HG03432 (cell line): ENCODE results near the gene ZNF593.

ENCODE experiments used
- ATAC-seq: cut with Tn5 transposase; IDR thresholded peaks from one replicate; pipeline ENCODE4 v1.9.1; 2021; ENCODE audit warnings: mild to moderate bottlenecking, moderate library complexity; ENCODE audit not compliant: unreplicated experiment

ZNF593 gene

DNA sequence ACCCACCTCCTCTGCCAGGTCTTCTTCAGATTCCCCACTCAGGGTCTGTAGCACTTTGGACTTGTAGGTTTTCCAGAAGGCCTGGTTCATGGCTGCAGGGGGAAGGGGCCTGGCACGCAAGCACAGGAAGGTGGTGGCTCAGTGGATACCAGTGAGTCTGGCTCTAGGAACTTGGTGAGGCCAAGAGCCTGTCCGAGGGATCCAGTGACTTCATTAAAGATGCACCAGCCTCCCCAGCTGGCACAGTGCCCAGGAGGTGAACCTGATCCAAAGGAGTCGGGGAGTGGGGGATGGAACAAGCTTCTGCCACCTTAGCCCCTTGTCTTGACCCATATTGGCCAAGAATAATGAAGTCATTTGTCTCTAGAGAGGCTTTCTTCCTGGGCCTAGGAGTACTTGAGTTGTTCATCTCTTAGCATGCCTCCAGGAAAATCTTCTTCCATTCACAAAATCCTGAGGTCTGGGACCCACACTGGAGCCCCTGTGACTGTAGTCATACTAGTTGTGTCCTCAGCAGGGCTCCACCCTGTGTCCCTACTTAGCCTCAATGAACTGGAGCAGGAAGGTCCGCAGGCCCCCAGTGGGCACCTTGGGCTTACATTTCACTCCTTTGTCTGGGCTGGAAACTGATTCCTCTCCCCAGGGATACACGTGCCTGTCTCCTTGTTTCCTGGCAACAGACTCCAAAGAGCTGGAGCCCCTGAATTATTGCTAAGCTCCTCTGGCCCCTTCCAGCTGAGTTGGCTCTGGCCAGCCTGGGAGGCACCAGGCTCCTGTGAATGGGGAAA is 1.1 kb upstream of the ZNF593 start, which contains the start of gene C1orf232:
Gene C1orf232, minus strand, starts transcription at position 554 of the 788 bp plus-strand sequence. Its CDS starts 464 bp downstream, at position 90.
- ATAC-seq, result no peak

DNA sequence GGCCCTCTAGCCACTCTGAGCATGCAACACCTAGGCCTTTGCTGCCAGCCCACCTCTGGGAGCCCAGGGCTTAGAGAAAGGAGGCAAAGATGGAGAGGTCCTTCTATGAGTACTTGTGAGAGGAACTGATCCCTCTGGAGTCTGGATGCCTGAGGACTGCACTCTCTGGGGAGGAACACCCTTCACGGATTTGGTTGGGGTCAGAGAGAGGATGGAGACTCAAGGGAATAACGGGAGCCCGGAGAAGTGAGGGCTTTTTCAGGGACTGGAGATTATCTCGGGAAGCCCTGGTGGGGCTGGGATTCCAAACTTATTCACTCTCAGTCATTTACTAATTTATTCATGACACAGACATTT is 532 bp upstream of the ZNF593 start:
- no peak for ATAC-seq

- ATAC-seq, result no peak
These were observed 739 bp downstream of the ZNF593 start for GRCh38 chr1:26170472-26170821.

GRCh38 chr1:26171084-26172072 is 1.7 kb downstream of the ZNF593 start, which contains the start of gene ZNF593OS:
Gene ZNF593OS, minus strand, starts transcription at chr1:26171832. Its CDS starts 171 bp downstream, at chr1:26171661.
- no peak for ATAC-seq

- no peak for ATAC-seq
These were observed 5.6 kb downstream of the ZNF593 start for GRCh38 chr1:26175346-26175745.

DNA sequence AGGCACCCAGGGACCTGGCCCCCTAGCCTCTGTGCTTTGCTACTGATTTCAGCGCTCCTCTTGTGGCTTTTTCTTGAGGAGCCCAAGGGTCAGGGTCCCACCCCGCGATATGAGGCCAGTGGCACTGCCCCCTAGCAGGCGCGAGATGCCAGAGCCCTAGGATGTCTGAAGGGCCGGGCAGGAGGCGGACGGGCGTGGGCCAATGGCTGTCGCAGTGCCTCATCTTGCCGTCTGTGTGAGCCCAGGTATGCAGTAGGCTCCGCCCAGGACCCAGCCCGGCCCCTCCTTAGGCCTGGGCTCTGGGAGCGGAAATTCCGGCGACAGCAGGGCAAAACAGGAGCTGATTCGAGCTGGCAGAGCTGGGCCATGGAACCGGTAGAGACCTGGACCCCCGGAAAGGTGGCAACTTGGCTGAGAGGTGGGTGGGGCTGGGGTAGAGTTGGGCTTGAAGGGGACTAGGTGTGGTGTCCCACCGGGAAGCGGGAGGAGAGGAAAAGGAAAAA is 7.5 kb downstream of the ZNF593 start, which contains the start of gene CNKSR1:
Gene CNKSR1, plus strand, starts transcription at position 310 of the 503 bp plus-strand sequence. Its CDS starts 57 bp downstream, at position 367.
- no peak for ATAC-seq

- ATAC-seq, result no peak
These were observed 10.3 kb downstream of the ZNF593 start for GRCh38 chr1:26180010-26180506.

DNA sequence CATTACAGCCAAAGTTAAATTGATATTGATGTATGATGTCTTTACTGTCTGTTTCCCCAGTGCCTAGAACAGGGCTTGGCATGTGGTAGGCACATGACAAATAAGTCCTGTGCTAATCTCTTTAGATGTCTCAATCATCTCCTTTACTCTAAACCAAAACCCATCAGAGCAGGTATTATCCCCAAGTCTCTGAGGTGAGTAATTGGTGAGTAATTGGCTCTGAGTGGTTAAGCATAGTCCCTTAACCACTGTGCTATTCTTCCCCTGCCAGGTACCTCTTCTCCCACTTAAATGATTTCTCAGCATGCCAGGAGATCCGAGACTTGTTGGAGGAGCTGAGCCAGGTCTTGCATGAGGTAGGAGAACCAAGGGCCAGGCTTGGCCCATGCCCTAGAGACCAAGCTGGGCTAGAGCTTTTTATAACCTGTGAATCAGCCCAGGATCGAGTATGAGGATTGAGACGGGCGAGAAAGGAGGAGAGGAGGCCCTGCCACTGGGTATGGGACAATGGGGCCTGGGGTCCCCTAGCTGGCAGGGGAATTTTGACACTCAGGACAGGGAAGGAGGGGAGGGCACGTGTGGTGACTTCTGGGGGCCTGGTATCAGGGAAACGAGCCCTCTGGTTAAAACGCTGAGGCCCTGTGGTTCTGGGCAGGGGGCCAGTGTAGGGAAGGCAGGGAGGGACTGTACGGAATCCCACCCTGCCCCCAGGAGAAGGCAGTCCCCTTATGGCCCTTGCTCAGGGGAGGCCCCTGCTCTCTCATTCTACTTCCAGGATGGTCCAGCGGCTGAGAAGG is 12.1 kb downstream of the ZNF593 start:
- no peak for ATAC-seq

GRCh38 chr1:26182383-26182696 is 12.6 kb downstream of the ZNF593 start:
- no peak for ATAC-seq

GRCh38 chr1:26184086-26184485 is 14.4 kb downstream of the ZNF593 start:
- ATAC-seq, result no peak

DNA sequence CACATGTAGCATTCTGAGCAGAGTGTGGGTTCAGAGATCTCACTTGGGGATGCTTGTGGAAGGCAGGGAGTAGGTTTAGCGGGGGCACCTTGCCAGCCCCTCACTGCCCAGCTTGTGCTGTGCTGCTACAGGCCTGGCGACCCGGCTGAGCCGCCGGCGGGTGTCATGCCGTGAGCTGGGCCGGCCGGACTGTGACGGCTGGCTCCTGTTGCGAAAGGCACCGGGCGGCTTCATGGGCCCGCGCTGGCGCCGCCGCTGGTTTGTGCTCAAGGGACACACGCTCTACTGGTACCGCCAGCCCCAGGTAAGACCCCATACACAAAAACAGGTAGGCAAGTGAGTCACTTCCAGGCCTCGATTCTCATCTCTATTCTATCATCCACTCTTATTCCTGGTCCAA is 15.2 kb downstream of the ZNF593 start:
- no peak for ATAC-seq

DNA sequence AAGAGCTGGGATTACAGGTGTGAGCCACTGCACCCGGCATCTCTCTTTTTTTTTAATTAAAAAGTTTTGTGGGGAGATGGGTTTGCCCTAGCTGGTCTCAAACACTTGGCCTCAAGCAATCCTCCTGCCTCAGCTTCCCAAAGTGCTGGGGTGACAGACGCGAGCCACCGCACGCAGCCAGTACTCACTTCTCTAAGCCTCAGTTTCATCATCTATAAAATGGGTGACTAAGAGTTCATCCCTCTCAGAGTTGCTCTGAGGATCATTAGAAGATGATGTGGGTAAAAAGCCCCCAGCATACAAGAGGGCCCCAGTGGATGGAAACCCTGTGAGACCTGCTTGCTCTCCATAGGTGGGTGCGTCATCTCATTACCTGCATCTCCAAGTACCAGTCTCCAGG is 18.2 kb downstream of the ZNF593 start:
- no peak for ATAC-seq

DNA sequence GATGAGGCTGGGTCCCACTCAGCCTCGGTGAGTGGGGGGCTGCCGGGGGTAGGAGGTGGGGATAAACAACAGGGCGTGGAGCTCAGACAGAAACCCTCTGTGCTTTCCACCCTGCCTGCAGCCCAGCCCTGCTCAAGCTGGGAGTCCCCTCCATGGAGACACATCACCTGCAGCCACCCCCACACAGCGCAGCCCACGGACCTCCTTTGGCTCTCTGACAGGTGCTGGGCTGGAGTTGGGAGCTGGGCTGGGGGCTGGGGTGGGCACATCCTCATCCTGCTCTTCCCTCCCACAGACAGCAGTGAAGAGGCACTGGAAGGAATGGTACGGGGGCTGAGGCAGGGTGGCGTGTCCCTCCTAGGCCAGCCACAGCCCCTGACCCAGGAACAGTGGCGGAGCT is 18.8 kb downstream of the ZNF593 start:
- ATAC-seq, result no peak

- no peak for ATAC-seq
These were observed 19.6 kb downstream of the ZNF593 start for GRCh38 chr1:26189331-26189730.

DNA sequence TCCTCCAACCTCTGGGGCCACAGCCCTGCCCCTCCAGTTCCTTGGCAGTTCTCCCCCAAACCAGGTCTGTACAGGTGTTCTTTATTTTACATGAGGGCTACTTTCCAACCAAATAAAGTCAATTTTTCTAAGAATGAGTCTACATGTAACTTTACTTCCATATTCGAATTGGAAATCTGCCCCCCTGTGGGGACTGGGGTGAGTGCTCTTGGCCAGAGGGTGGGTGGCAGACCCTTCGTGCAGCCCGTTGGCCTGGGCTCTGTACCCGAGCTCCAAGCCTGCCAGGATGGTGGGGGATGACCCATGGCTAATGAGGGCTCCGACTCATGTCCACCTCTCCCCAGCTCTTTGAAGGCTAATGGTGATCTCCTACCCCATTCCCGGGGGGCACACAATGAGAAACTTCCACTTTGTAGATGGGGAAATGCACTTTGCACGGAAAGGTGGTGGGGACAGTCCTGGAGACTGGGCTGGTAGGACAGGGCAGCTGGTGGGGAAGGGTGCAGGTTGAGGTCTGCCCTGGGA is 20.1 kb downstream of the ZNF593 start:
- ATAC-seq, result no peak

- ATAC-seq, result no peak
These were observed 20.8 kb downstream of the ZNF593 start, which contains the start of gene CATSPER4 for GRCh38 chr1:26190373-26190987. Gene CATSPER4, plus strand, starts transcription at chr1:26190602. Its CDS starts 26 bp downstream, at chr1:26190628.

GRCh38 chr1:26191739-26192138 is 22.0 kb downstream of the ZNF593 start:
- no peak for ATAC-seq

- ATAC-seq, result no peak
These were observed 26.1 kb downstream of the ZNF593 start for GRCh38 chr1:26195805-26196204.

DNA sequence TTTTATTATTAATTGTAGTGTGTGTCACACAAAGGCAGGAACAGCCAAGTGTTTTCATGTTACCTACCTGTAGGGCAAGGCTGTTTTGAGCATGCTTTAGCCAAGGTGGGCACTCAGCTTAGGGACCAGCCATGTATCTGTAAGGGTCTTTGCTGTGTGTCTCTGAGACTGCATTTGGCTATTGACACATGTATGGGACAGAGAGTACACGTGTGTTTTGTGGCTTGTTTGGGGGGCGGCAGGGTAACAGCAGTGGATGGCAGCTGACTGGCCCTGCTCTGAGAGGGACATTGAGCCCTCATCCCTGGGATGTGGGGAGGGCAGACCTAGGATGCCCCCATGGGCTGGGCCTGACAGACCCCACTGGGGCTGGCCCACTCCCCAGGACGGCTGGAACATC is 27.6 kb downstream of the ZNF593 start:
- no peak for ATAC-seq

DNA sequence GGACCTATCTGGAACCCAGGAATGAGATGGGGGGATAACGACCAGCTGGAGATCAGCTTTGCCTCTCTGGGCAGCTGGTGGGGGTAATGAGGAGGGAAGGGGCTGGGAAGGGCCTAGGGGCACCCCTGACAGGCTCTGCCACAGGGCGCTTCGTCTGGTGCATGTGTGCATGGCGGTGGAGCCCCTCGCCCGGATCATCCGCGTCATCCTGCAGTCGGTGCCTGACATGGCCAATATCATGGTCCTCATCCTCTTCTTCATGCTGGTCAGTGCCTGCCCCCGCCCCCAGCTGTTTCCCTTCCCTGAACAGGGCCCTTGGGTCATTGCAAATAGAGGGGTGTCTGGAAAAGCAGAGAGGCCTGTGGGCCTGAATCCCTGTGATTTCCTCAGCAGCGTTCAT is 28.1 kb downstream of the ZNF593 start:
- no peak for ATAC-seq
